ENCODE measurements around the gene GDF11.
A peak's percentile ranks its signal among the peaks of the same experiment; 100 is the strongest.

The GDF11 gene

GRCh38 chr12:55728939-55729818 is 13.7 kb upstream of the GDF11 start, which contains the start of gene CD63:
Gene CD63 (minus strand): TSS chr12:55729009. CDS start chr12:55728341, 668 bp downstream.
- 0 out of 2 replicates have a peak, but pooled peaks cover 6% of the 10 kb centered on the region for H3K79me2 ChIP-seq (ENCODE audit: insufficient read depth, low read length)
- TF ChIP-seq EZH2phosphoT487 (conservative IDR thresholded peaks at IDR 0.05; ENCODE audit: low read length) (no peak), CTCF (IDR thresholded peaks at IDR 0.05; ENCODE audit: insufficient read depth, low read length, poor library complexity, severe bottlenecking) (no peak)
- H3K9me3 ChIP-seq (ENCODE audit: insufficient read depth, low read length) = no peaks in the 10 kb centered on the region
- peak within 1 kb of the TSS; percentile 62 for H3K27ac ChIP-seq (ENCODE audit: low read depth, low read length)
- peak within 1 kb of the TSS; percentile 57 for H2AFZ ChIP-seq (ENCODE audit: low read depth, low read length, severe bottlenecking)
- peak within 1 kb of the TSS; percentile 56 for H3K4me3 ChIP-seq (ENCODE audit: insufficient read depth, low read length, poor library complexity, severe bottlenecking)
- peak within 1 kb of the TSS; percentile 77 for H3K4me2 ChIP-seq (ENCODE audit: low read depth, low read length, poor library complexity, severe bottlenecking)
- H3K9me2 ChIP-seq (replicated peaks; ENCODE audit: insufficient read depth, low read length) = no peaks in the 10 kb centered on the region
- no peaks in the 10 kb centered on the region for H3K36me3 ChIP-seq (ENCODE audit: low read length)
- H3K9ac ChIP-seq (ENCODE audit: low read length) = peak within 1 kb of the TSS; percentile 77
- peaks cover 30% of the 10 kb centered on the region for H3F3A ChIP-seq (ENCODE audit: insufficient read depth)
- no peaks in the 10 kb centered on the region for H4K20me1 ChIP-seq (ENCODE audit: low read depth, low read length)
- no peaks in the 10 kb centered on the region for H3K27me3 ChIP-seq (ENCODE audit: low read length)

GRCh38 chr12:55729819-55730818 is 12.8 kb upstream of the GDF11 start:
- peak overlapping the region; percentile 56 for H3K4me3 ChIP-seq (ENCODE audit: insufficient read depth, low read length, poor library complexity, severe bottlenecking)
- H3K9ac ChIP-seq (ENCODE audit: low read length) = peak overlapping the region; percentile 77
- peak overlapping the region; percentile 77 for H3K4me2 ChIP-seq (ENCODE audit: low read depth, low read length, poor library complexity, severe bottlenecking)
- no peaks in the 10 kb centered on the region for H3K9me3 ChIP-seq (ENCODE audit: insufficient read depth, low read length)
- H3K36me3 ChIP-seq (ENCODE audit: low read length) = no peaks in the 10 kb centered on the region
- H3F3A ChIP-seq (ENCODE audit: insufficient read depth) = peaks cover 29% of the 10 kb centered on the region
- H3K9me2 ChIP-seq (replicated peaks; ENCODE audit: insufficient read depth, low read length) = no peaks in the 10 kb centered on the region
- no peaks in the 10 kb centered on the region for H4K20me1 ChIP-seq (ENCODE audit: low read depth, low read length)
- peak overlapping the region; percentile 57 for H2AFZ ChIP-seq (ENCODE audit: low read depth, low read length, severe bottlenecking)
- TF ChIP-seq CTCF (IDR thresholded peaks at IDR 0.05; ENCODE audit: insufficient read depth, low read length, poor library complexity, severe bottlenecking) = no peak
- TF ChIP-seq EZH2phosphoT487 (conservative IDR thresholded peaks at IDR 0.05; ENCODE audit: low read length) = no peak
- 0 out of 2 replicates have a peak, but pooled peaks cover 6% of the 10 kb centered on the region for H3K79me2 ChIP-seq (ENCODE audit: insufficient read depth, low read length)
- peak overlapping the region; percentile 62 for H3K27ac ChIP-seq (ENCODE audit: low read depth, low read length)
- H3K27me3 ChIP-seq (ENCODE audit: low read length) = no peaks in the 10 kb centered on the region

GRCh38 chr12:55732288-55732687 is 10.6 kb upstream of the GDF11 start:
- Histone ChIP-seq H3K9me3 (ENCODE audit: insufficient read depth, low read length) (no peaks in the 10 kb centered on the region), H3F3A (ENCODE audit: insufficient read depth) (peaks cover 20% of the 10 kb centered on the region; the same call in 1 of the 2 replicates), H3K4me3 (ENCODE audit: insufficient read depth, low read length, poor library complexity, severe bottlenecking) (no peak overlapping the region), H3K36me3 (ENCODE audit: low read length) (no peaks in the 10 kb centered on the region), H3K27ac (ENCODE audit: low read depth, low read length) (no peak overlapping the region), H3K9ac (ENCODE audit: low read length) (no peak overlapping the region), H4K20me1 (ENCODE audit: low read depth, low read length) (no peaks in the 10 kb centered on the region), H3K79me2 (ENCODE audit: insufficient read depth, low read length) (0 out of 2 replicates have a peak, but pooled peaks cover 6% of the 10 kb centered on the region), H3K9me2 (replicated peaks; ENCODE audit: insufficient read depth, low read length) (no peaks in the 10 kb centered on the region), H2AFZ (ENCODE audit: low read depth, low read length, severe bottlenecking) (no peak overlapping the region), H3K4me2 (ENCODE audit: low read depth, low read length, poor library complexity, severe bottlenecking) (no peak overlapping the region), H3K27me3 (ENCODE audit: low read length) (no peaks in the 10 kb centered on the region)
- TF ChIP-seq CTCF (IDR thresholded peaks at IDR 0.05; ENCODE audit: insufficient read depth, low read length, poor library complexity, severe bottlenecking) (no peak), EZH2phosphoT487 (conservative IDR thresholded peaks at IDR 0.05; ENCODE audit: low read length) (no peak)

Measured in SU-DHL-6 (cell line).